Measurements from ENCODE around the gene SLF1. TPM values are rescaled to one million over a fixed set of nuclear protein-coding genes. Genes with fewer than 3 reads are reported as not detected.

The SLF1 gene
- total RNA-seq, 1 donor from 2014 or later: 17.0 TPM

- H3K4me1 Mint-ChIP-seq: no peaks in the 10 kb centered on the region
- H3K36me3 Mint-ChIP-seq (ENCODE audit: low read depth): peaks cover 6% of the 10 kb centered on the region
- no peaks in the 10 kb centered on the region for H3K27me3 Mint-ChIP-seq (ENCODE audit: low read depth)
- no peak overlapping the region for H3K4me3 Mint-ChIP-seq
- no peaks in the 10 kb centered on the region for H3K9me3 Mint-ChIP-seq
- no peak overlapping the region for H3K27ac Mint-ChIP-seq (ENCODE audit: unreplicated experiment)
- no peak for DNase-seq (ENCODE audit: low read depth, low spot score)
- no peak for TF ChIP-seq CTCF (conservative IDR thresholded peaks at IDR 0.05)
Measured at GRCh38 chr5:94675965-94676618, 57.6 kb downstream of the SLF1 start.

- Mint-ChIP-seq H3K4me1 (peaks cover 8% of the 10 kb centered on the region), H3K27ac (ENCODE audit: unreplicated experiment) (no peak overlapping the region), H3K27me3 (ENCODE audit: low read depth) (no peaks in the 10 kb centered on the region), H3K4me3 (no peak overlapping the region), H3K9me3 (no peaks in the 10 kb centered on the region), H3K36me3 (ENCODE audit: low read depth) (peaks cover 12% of the 10 kb centered on the region)
- no peak for DNase-seq (ENCODE audit: low read depth, low spot score)
- TF ChIP-seq CTCF (conservative IDR thresholded peaks at IDR 0.05): no peak
Measured at GRCh38 chr5:94682814-94683520, 64.5 kb downstream of the SLF1 start.

GRCh38 chr5:94689908-94690307 is 71.4 kb downstream of the SLF1 start:
- peaks cover 4% of the 10 kb centered on the region for H3K36me3 Mint-ChIP-seq (ENCODE audit: low read depth)
- H3K4me3 Mint-ChIP-seq: no peak overlapping the region
- H3K27ac Mint-ChIP-seq (ENCODE audit: unreplicated experiment): no peak overlapping the region
- DNase-seq (ENCODE audit: low read depth, low spot score): no peak
- H3K27me3 Mint-ChIP-seq (ENCODE audit: low read depth): no peaks in the 10 kb centered on the region
- H3K9me3 Mint-ChIP-seq: no peaks in the 10 kb centered on the region
- no peak for TF ChIP-seq CTCF (conservative IDR thresholded peaks at IDR 0.05)
- H3K4me1 Mint-ChIP-seq: peaks cover 30% of the 10 kb centered on the region

GRCh38 chr5:94690778-94691177 is 72.3 kb downstream of the SLF1 start:
- no peaks in the 10 kb centered on the region for H3K27me3 Mint-ChIP-seq (ENCODE audit: low read depth)
- H3K27ac Mint-ChIP-seq (ENCODE audit: unreplicated experiment): peak overlapping the region; percentile 3
- DNase-seq (ENCODE audit: low read depth, low spot score): no peak
- H3K4me3 Mint-ChIP-seq: peak overlapping the region; percentile 10
- no peak for TF ChIP-seq CTCF (conservative IDR thresholded peaks at IDR 0.05)
- H3K4me1 Mint-ChIP-seq: peaks cover 26% of the 10 kb centered on the region
- H3K9me3 Mint-ChIP-seq: no peaks in the 10 kb centered on the region
- peaks cover 2% of the 10 kb centered on the region for H3K36me3 Mint-ChIP-seq (ENCODE audit: low read depth)

GRCh38 chr5:94691291-94691690 is 72.8 kb downstream of the SLF1 start:
- no peaks in the 10 kb centered on the region for H3K27me3 Mint-ChIP-seq (ENCODE audit: low read depth)

More at GRCh38 chr5:94691291-94691690, 72.8 kb downstream of the SLF1 start:
- no peak for TF ChIP-seq CTCF (conservative IDR thresholded peaks at IDR 0.05)
- H3K4me3 Mint-ChIP-seq: peak overlapping the region; percentile 10
- H3K27ac Mint-ChIP-seq (ENCODE audit: unreplicated experiment): no peak overlapping the region
- H3K4me1 Mint-ChIP-seq: peaks cover 26% of the 10 kb centered on the region
- no peaks in the 10 kb centered on the region for H3K9me3 Mint-ChIP-seq
- no peaks in the 10 kb centered on the region for H3K36me3 Mint-ChIP-seq (ENCODE audit: low read depth)
- DNase-seq (ENCODE audit: low read depth, low spot score): no peak

Measured in neural crest cell (in vitro differentiated cells).